Liver (tissue), 9 donors: Measurements from ENCODE around the gene SLC7A14. TPM values are rescaled to one million over a fixed set of nuclear protein-coding genes. Genes with fewer than 3 reads are reported as not detected.

Experiments
- DNase-seq: peaks from one replicate; pipeline ENCODE4 v3.0.0-alpha.2; 2017; ENCODE audit warnings: low spot score
- H3K27ac ChIP-seq, 2 donors: one replicate each; pipeline ENCODE4 v1.7.0; 2013; ENCODE audit warnings: inconsistent platforms in 2 of 2, low read length in 2 of 2, control low read depth in 1 of 2, low read depth in 1 of 2, mild to moderate bottlenecking in 1 of 2
- H3K27me3 ChIP-seq, 4 donors: one replicate each; pipeline versions ENCODE4 v1.6.1 to v1.7.0; 2013; ENCODE audit warnings: low read length in 3 of 4, inconsistent platforms in 1 of 4, mild to moderate bottlenecking in 1 of 4, moderate library complexity in 1 of 4; ENCODE audit not compliant: control insufficient read depth in 4 of 4, insufficient read depth in 4 of 4
- H3K36me3 ChIP-seq, 4 donors: one replicate each; pipeline versions ENCODE4 v1.6.1 to v1.7.0; 2013; ENCODE audit warnings: low read length in 3 of 4, mild to moderate bottlenecking in 3 of 4, low read depth in 1 of 4, moderate library complexity in 1 of 4; ENCODE audit not compliant: control insufficient read depth in 4 of 4, insufficient read depth in 3 of 4
- H3K4me1 ChIP-seq, 4 donors: one replicate each; pipeline versions ENCODE4 v1.6.1 to v1.7.0; 2013; ENCODE audit warnings: low read length in 3 of 4, mild to moderate bottlenecking in 3 of 4, moderate library complexity in 1 of 4; ENCODE audit not compliant: control insufficient read depth in 4 of 4, insufficient read depth in 4 of 4
- H3K4me3 ChIP-seq, 3 donors: one replicate each; pipeline versions ENCODE4 v1.6.1 to v1.7.0; 2013; ENCODE audit warnings: low read length in 3 of 3, control low read depth in 1 of 3, low read depth in 1 of 3, mild to moderate bottlenecking in 1 of 3
- H3K9ac ChIP-seq, 2 donors: one replicate each; pipeline ENCODE4 v1.7.0; 2013; ENCODE audit warnings: low read length in 2 of 2, mild to moderate bottlenecking in 2 of 2, moderate library complexity in 2 of 2, control low read depth in 1 of 2, low read depth in 1 of 2
- H3K9me3 ChIP-seq, 4 donors: one replicate each; pipeline versions ENCODE4 v1.6.1 to v1.7.0; 2013; ENCODE audit warnings: low read length in 3 of 4; ENCODE audit not compliant: control insufficient read depth in 4 of 4
- EGR1 ChIP-seq, 2 donors: IDR thresholded peaks; 2 replicates each; pipeline ENCODE4 v1.6.1; 2016 to 2018; ENCODE audit warnings: antibody characterized with exemption in 2 of 2, low read depth in 2 of 2
- FOXA1 ChIP-seq: IDR thresholded peaks from 2 replicates; pipeline ENCODE4 v1.6.1; 2016; ENCODE audit warnings: antibody characterized with exemption
- FOXA2 ChIP-seq: IDR thresholded peaks from 2 replicates; pipeline ENCODE4 v1.6.1; 2016; ENCODE audit warnings: antibody characterized with exemption
- GABPA ChIP-seq, 2 donors: IDR thresholded peaks in 1 of 2; conservative IDR thresholded peaks in 1 of 2; 2 replicates each; pipeline ENCODE4 v1.6.1; 2016; ENCODE audit warnings: antibody characterized with exemption in 2 of 2, mild to moderate bottlenecking in 1 of 2, moderate library complexity in 1 of 2
- HNF4A ChIP-seq, 2 donors: conservative IDR thresholded peaks; 2 replicates each; pipeline ENCODE4 v1.6.1; 2016; ENCODE audit warnings: antibody characterized with exemption in 2 of 2, mild to moderate bottlenecking in 2 of 2
- HNF4G ChIP-seq: IDR thresholded peaks from 2 replicates; pipeline ENCODE4 v1.6.1; 2016; ENCODE audit warnings: antibody characterized with exemption
- RAD21 ChIP-seq, 2 donors: IDR thresholded peaks; 2 replicates each; pipeline ENCODE4 v1.6.1; 2016; ENCODE audit warnings: antibody characterized with exemption in 2 of 2, mild to moderate bottlenecking in 2 of 2
- RXRA ChIP-seq, 2 donors: IDR thresholded peaks; 2 replicates each; pipeline ENCODE4 v1.6.1; 2017 to 2018; ENCODE audit warnings: antibody characterized with exemption in 2 of 2, mild to moderate bottlenecking in 1 of 2
- TAF1 ChIP-seq: conservative IDR thresholded peaks from 2 replicates; pipeline ENCODE4 v1.6.1; 2016; ENCODE audit warnings: antibody characterized with exemption, mild to moderate bottlenecking
- YY1 ChIP-seq: IDR thresholded peaks from 2 replicates; pipeline ENCODE4 v1.6.1; 2016; ENCODE audit warnings: antibody characterized with exemption, mild to moderate bottlenecking
- WGBS: extraction: QIAGEN DNeasy Blood & Tissue Kit; methylation state at CpG from one replicate; pipeline ENCODE4 v1.1.7; 2013; 5-methylcytosine and 5-hydroxymethylcytosine counted together
- polyA plus RNA-seq, 2 donors: library from polyadenylated mRNA; stranded (reverse) in 1 of 2; unstranded in 1 of 2; fragments of 200-250 nt in 1 of 2; fragments of >200 nt in 1 of 2; fragmentation: Nextera tagmentation in 1 of 2; extraction: Ambion mirVana in 1 of 2; gene quantifications; one replicate each; pipeline versions ENCODE4 v1.2.1 to v1.2.3, GENCODE V29; 2013 to 2015
- total RNA-seq, 2 donors: library from RNA; depleted of rRNA; stranded (reverse); fragments of >200 nt; gene quantifications; one replicate each; pipeline ENCODE4 v1.2.3, GENCODE V29; 2014
- TF ChIP-seq, protein P1 (sequence below): IDR thresholded peaks from 2 replicates; pipeline ENCODE4 v1.6.1; 2016; ENCODE audit warnings: antibody characterized with exemption
- TF ChIP-seq, protein P2 (sequence below): IDR thresholded peaks from 2 replicates; pipeline ENCODE4 v1.6.1; 2016; ENCODE audit warnings: antibody characterized with exemption
- TF ChIP-seq, protein P3 (sequence below): IDR thresholded peaks from 2 replicates; pipeline ENCODE4 v1.6.1; 2016; ENCODE audit warnings: antibody characterized with exemption
- TF ChIP-seq, protein P4 (sequence below): IDR thresholded peaks from 2 replicates; pipeline ENCODE4 v1.6.1; 2016; ENCODE audit warnings: antibody characterized with exemption, mild to moderate bottlenecking
- donor health status: healthy.
- donor health status: healthy.
- donor health status: healthy.
- donor health status: healthy.
- donor health status: healthy.

Gene SLC7A14
- total and polyA plus RNA-seq, 4 donors: under 0.01 to 0.01 (median under 0.01) TPM; not detected in 1

DNA sequence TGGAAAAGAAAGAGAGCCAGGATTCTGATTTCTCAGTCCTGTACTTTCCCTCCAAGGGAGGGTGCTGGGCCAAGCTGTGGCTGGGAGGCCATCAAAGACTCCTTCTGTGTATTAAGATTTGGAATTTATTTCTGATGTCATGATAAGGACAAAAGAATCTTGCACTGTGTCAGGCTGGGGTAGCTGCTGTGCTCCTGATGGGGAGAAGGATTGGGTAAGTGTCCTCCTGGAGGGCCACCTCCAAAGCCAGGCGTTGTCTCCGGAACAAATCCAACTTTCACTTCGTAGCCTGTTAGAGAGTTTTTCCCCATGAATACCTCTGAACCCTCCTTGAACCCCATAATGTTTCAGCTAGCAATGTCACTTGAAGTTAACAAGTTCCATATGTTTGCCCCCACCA, 137.3 kb downstream of the SLC7A14 start:
- Histone ChIP-seq H3K4me3 (no peak overlapping the region), H3K9ac (no peak overlapping the region), H3K27ac (no peak overlapping the region), H3K9me3 (no peaks in the 10 kb centered on the region), H3K4me1 (no peaks in the 10 kb centered on the region), H3K36me3 (no peaks in the 10 kb centered on the region), H3K27me3 (peaks cover 0 to 3% (median 0%) of the 10 kb centered on the region in 4 donors)
- WGBS: 96% methylated on average over 3 of the region's 3 CpGs
- no peak for DNase-seq
- no peak for TF ChIP-seq HNF4A (conservative IDR thresholded peaks at IDR 0.05)
- no peak for TF ChIP-seq EGR1 (IDR thresholded peaks at IDR 0.05; ENCODE audit: low read depth in 2 of 2)
- TF ChIP-seq RXRA (IDR thresholded peaks at IDR 0.05): no peak
- TF ChIP-seq FOXA2: no peak
- no peak for TF ChIP-seq HNF4G
- TF ChIP-seq RAD21 (IDR thresholded peaks at IDR 0.05): no peak
- TF ChIP-seq, protein P1, sequence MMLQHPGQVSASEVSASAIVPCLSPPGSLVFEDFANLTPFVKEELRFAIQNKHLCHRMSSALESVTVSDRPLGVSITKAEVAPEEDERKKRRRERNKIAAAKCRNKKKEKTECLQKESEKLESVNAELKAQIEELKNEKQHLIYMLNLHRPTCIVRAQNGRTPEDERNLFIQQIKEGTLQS: no peak
- TF ChIP-seq TAF1: no peak
- TF ChIP-seq FOXA1: no peak
- no peak for TF ChIP-seq YY1
- TF ChIP-seq, protein P2, sequence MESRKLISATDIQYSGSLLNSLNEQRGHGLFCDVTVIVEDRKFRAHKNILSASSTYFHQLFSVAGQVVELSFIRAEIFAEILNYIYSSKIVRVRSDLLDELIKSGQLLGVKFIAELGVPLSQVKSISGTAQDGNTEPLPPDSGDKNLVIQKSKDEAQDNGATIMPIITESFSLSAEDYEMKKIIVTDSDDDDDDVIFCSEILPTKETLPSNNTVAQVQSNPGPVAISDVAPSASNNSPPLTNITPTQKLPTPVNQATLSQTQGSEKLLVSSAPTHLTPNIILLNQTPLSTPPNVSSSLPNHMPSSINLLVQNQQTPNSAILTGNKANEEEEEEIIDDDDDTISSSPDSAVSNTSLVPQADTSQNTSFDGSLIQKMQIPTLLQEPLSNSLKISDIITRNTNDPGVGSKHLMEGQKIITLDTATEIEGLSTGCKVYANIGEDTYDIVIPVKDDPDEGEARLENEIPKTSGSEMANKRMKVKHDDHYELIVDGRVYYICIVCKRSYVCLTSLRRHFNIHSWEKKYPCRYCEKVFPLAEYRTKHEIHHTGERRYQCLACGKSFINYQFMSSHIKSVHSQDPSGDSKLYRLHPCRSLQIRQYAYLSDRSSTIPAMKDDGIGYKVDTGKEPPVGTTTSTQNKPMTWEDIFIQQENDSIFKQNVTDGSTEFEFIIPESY: no peak

DNA sequence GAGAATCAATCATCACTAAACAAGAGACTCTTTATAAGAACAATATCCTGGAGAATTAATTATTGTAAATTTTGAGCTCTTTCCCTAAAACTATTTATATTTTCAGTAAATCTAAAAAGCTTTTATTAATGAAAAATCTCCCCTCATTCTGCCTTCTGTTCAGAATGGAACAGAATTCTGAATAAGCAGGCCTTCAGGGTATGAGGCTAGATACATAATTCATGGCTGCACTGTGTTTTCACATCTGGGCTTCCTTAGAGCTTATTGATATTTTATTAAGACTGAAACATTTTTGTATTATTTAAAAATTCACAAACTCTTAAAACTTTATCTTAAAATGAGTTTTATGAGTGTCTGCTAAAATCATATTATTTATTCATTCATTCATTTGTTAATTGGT, 142.4 kb downstream of the SLC7A14 start:
- no peak overlapping the region for H3K4me3 ChIP-seq
- DNase-seq: no peak
- no peak overlapping the region for H3K27ac ChIP-seq
- H3K9ac ChIP-seq: no peak overlapping the region
- no peaks in the 10 kb centered on the region for H3K36me3 ChIP-seq
- no peaks in the 10 kb centered on the region for H3K9me3 ChIP-seq
- TF ChIP-seq EGR1 (IDR thresholded peaks at IDR 0.05; ENCODE audit: low read depth in 2 of 2) (no peak), GABPA (IDR thresholded peaks at IDR 0.05 in 1 of 2, conservative IDR thresholded peaks at IDR 0.05 in 1 of 2) (no peak), FOXA2 (no peak), YY1 (no peak), HNF4A (conservative IDR thresholded peaks at IDR 0.05) (no peak)
- TF ChIP-seq, protein P2: no peak
- TF ChIP-seq, protein P3, sequence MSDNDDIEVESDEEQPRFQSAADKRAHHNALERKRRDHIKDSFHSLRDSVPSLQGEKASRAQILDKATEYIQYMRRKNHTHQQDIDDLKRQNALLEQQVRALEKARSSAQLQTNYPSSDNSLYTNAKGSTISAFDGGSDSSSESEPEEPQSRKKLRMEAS: no peak
- TF ChIP-seq, protein P1: no peak
- TF ChIP-seq, protein P4, sequence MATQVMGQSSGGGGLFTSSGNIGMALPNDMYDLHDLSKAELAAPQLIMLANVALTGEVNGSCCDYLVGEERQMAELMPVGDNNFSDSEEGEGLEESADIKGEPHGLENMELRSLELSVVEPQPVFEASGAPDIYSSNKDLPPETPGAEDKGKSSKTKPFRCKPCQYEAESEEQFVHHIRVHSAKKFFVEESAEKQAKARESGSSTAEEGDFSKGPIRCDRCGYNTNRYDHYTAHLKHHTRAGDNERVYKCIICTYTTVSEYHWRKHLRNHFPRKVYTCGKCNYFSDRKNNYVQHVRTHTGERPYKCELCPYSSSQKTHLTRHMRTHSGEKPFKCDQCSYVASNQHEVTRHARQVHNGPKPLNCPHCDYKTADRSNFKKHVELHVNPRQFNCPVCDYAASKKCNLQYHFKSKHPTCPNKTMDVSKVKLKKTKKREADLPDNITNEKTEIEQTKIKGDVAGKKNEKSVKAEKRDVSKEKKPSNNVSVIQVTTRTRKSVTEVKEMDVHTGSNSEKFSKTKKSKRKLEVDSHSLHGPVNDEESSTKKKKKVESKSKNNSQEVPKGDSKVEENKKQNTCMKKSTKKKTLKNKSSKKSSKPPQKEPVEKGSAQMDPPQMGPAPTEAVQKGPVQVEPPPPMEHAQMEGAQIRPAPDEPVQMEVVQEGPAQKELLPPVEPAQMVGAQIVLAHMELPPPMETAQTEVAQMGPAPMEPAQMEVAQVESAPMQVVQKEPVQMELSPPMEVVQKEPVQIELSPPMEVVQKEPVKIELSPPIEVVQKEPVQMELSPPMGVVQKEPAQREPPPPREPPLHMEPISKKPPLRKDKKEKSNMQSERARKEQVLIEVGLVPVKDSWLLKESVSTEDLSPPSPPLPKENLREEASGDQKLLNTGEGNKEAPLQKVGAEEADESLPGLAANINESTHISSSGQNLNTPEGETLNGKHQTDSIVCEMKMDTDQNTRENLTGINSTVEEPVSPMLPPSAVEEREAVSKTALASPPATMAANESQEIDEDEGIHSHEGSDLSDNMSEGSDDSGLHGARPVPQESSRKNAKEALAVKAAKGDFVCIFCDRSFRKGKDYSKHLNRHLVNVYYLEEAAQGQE: no peak
- peaks cover 0 to 3% (median 0%) of the 10 kb centered on the region in 4 donors for H3K27me3 ChIP-seq
- H3K4me1 ChIP-seq: no peaks in the 10 kb centered on the region
